EL (cell line): ENCODE measurements around the gene MED15.
"Not testable (repeated sequence)": the region's sequence is repeated elsewhere in the genome, so short reads cannot be mapped to it uniquely, and the experiment has no call there.

Experiments used
- DNase-seq: peaks from one replicate; pipeline ENCODE4 v3.0.0-alpha.2; 2016

Gene MED15

GRCh38 chr22:20606041-20606783, 98.8 kb downstream of the MED15 start:
- peak; percentile 53 for DNase-seq

- no peak for DNase-seq
These were observed 99.3 kb downstream of the MED15 start for GRCh38 chr22:20606784-20607128.

- DNase-seq: no peak
These were observed 99.9 kb downstream of the MED15 start for GRCh38 chr22:20607157-20607907.

- no peak for DNase-seq
These were observed 102.9 kb downstream of the MED15 start for GRCh38 chr22:20610243-20610686.

GRCh38 chr22:20610757-20611156, 103.3 kb downstream of the MED15 start:
- no peak for DNase-seq

- DNase-seq: no peak
These were observed 104.0 kb downstream of the MED15 start for GRCh38 chr22:20611418-20611817.

- DNase-seq: no peak
These were observed 105.9 kb downstream of the MED15 start for GRCh38 chr22:20613301-20613700.

- DNase-seq: no peak
These were observed 107.6 kb downstream of the MED15 start for GRCh38 chr22:20615021-20615420.

GRCh38 chr22:20615533-20616450, 108.4 kb downstream of the MED15 start:
- no peak for DNase-seq

- DNase-seq: no peak
These were observed 109.1 kb downstream of the MED15 start for GRCh38 chr22:20616451-20617043.

GRCh38 chr22:20618488-20618887, 111.1 kb downstream of the MED15 start:
- DNase-seq: no peak

GRCh38 chr22:20619045-20619892, 111.9 kb downstream of the MED15 start:
- no peak for DNase-seq

GRCh38 chr22:20619893-20620194, 112.4 kb downstream of the MED15 start:
- DNase-seq: not testable (repeated sequence)

- DNase-seq: no peak
These were observed 113.8 kb downstream of the MED15 start for GRCh38 chr22:20621162-20621561.

GRCh38 chr22:20622650-20623339, 115.4 kb downstream of the MED15 start:
- no peak for DNase-seq

GRCh38 chr22:20624161-20624616, 116.8 kb downstream of the MED15 start:
- DNase-seq: peak; percentile 32

- DNase-seq: no peak
These were observed 117.9 kb downstream of the MED15 start for GRCh38 chr22:20625270-20625669.

- DNase-seq: no peak
These were observed 119.4 kb downstream of the MED15 start for GRCh38 chr22:20626811-20627210.

- DNase-seq: no peak
These were observed 120.0 kb downstream of the MED15 start for GRCh38 chr22:20627432-20627831.

- DNase-seq: no peak
These were observed 120.9 kb downstream of the MED15 start for GRCh38 chr22:20628081-20628939.
